ENCODE results near the gene KRT20. TPM values are rescaled to one million over a fixed set of nuclear protein-coding genes. Genes with fewer than 3 reads are reported as not detected.
"Not testable (repeated sequence)": the region's sequence is repeated elsewhere in the genome, so short reads cannot be mapped to it uniquely, and the experiment has no call there.

KRT20 gene
- total and polyA plus RNA-seq, 2 experiments from 2014 or later, result not detected

DNA sequence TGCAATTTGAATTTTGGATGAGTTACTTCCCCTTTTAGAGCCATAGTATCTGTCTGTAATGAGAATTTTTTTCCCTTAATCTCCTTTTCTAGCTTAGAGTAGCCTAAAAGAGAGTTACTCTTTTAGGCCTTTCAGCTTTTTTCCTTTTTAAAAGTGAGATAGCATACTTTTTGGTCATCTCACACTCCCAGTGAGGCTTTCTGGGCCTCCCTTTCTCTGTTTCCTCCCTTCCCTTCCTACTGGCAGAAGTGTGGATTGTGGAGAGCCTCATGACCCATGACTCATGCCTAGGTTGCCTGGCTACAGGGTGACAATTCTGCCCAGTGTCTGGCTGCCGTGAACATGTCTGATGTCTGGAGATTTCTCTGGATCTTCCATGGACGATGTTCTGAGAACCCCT lies 37.2 kb upstream of the KRT20 start:
- in situ Hi-C loops (cut with MboI), result no loop called here
- Histone ChIP-seq H2AFZ (peak overlapping the region; percentile 75), H3K36me3 (ENCODE audit: low read depth) (no peaks in the 10 kb centered on the region), H3K27me3 (replicated peaks; ENCODE audit: insufficient read depth) (no peaks in the 10 kb centered on the region), H3K27ac (peak overlapping the region; percentile 84), H4K20me1 (ENCODE audit: insufficient read depth) (no peaks in the 10 kb centered on the region), H3K4me1 (ENCODE audit: insufficient read depth) (peaks cover 20% of the 10 kb centered on the region), H3K9me3 (ENCODE audit: low read depth) (no peaks in the 10 kb centered on the region), H3K9me2 (ENCODE audit: insufficient read depth) (no peaks in the 10 kb centered on the region; the same call in 1 of the 2 replicates), H3F3A (ENCODE audit: insufficient read depth) (0 out of 2 replicates have a peak, but pooled peaks cover 5% of the 10 kb centered on the region), H3K4me3 (no peak overlapping the region), H3K9ac (peak overlapping the region; percentile 65), H3K4me2 (ENCODE audit: unreplicated experiment) (peak overlapping the region; percentile 21), H3K79me2 (ENCODE audit: insufficient read depth) (no peaks in the 10 kb centered on the region)
- TF ChIP-seq EZH2 (IDR thresholded peaks at IDR 0.05; ENCODE audit: insufficient read depth, poor library complexity, severe bottlenecking), result no peak
- TF ChIP-seq EZH2phosphoT487 (IDR thresholded peaks at IDR 0.05; ENCODE audit: insufficient read depth, low read depth), result no peak
- DNase-seq, result peak; percentile 92
- 5 to 6% methylated on average over 2 of the region's 2 CpGs for WGBS, 2 experiments (ENCODE audit: low coverage in 1 of 2, low lambda C conversion rate in 2 of 2, missing lambda C conversion rate in 2 of 2)

GRCh38 chr17:40921026-40921425 lies 36.0 kb upstream of the KRT20 start:
- peak overlapping the region; percentile 34; the same call in 1 of the 2 replicates for H2AFZ ChIP-seq
- DNase-seq, result peak; percentile 29
- H3K9me3 ChIP-seq (ENCODE audit: low read depth), result no peaks in the 10 kb centered on the region
- 21 to 27% methylated on average over 2 of the region's 2 CpGs for WGBS, 2 experiments (ENCODE audit: low coverage in 1 of 2, low lambda C conversion rate in 2 of 2, missing lambda C conversion rate in 2 of 2)
- H3K36me3 ChIP-seq (ENCODE audit: low read depth), result no peaks in the 10 kb centered on the region
- H3K4me1 ChIP-seq (ENCODE audit: insufficient read depth), result peaks cover 23% of the 10 kb centered on the region
- H3K9me2 ChIP-seq (ENCODE audit: insufficient read depth), result no peaks in the 10 kb centered on the region; the same call in 1 of the 2 replicates
- no peak overlapping the region for H3K9ac ChIP-seq
- H4K20me1 ChIP-seq (ENCODE audit: insufficient read depth), result no peaks in the 10 kb centered on the region
- H3K27ac ChIP-seq, result no peak overlapping the region
- H3K4me3 ChIP-seq, result no peak overlapping the region
- in situ Hi-C loops (cut with MboI), result no loop called here
- no peak overlapping the region for H3K4me2 ChIP-seq (ENCODE audit: unreplicated experiment)
- H3K27me3 ChIP-seq (replicated peaks; ENCODE audit: insufficient read depth), result no peaks in the 10 kb centered on the region
- no peaks in the 10 kb centered on the region for H3K79me2 ChIP-seq (ENCODE audit: insufficient read depth)
- peaks cover 11% of the 10 kb centered on the region for H3F3A ChIP-seq (ENCODE audit: insufficient read depth)
- no peak for TF ChIP-seq EZH2 (IDR thresholded peaks at IDR 0.05; ENCODE audit: insufficient read depth, poor library complexity, severe bottlenecking)
- no peak for TF ChIP-seq EZH2phosphoT487 (IDR thresholded peaks at IDR 0.05; ENCODE audit: insufficient read depth, low read depth)

- in situ Hi-C loops (cut with MboI); H3K4me3 ChIP-seq; H3K27ac ChIP-seq; H3K9me2 ChIP-seq (ENCODE audit: insufficient read depth); H3K79me2 ChIP-seq (ENCODE audit: insufficient read depth); H2AFZ ChIP-seq; H3K36me3 ChIP-seq (ENCODE audit: low read depth); H3K9me3 ChIP-seq (ENCODE audit: low read depth); DNase-seq; H3K9ac ChIP-seq; H4K20me1 ChIP-seq (ENCODE audit: insufficient read depth); H3K27me3 ChIP-seq (replicated peaks; ENCODE audit: insufficient read depth); H3K4me2 ChIP-seq (ENCODE audit: unreplicated experiment): not testable (repeated sequence)
- Histone ChIP-seq H3F3A (ENCODE audit: insufficient read depth) (peaks cover 32% of the 10 kb centered on the region), H3K4me1 (ENCODE audit: insufficient read depth) (peaks cover 31% of the 10 kb centered on the region)
- WGBS, 2 experiments (ENCODE audit: low coverage in 1 of 2, low lambda C conversion rate in 2 of 2, missing lambda C conversion rate in 2 of 2), result 97 to 98% methylated on average over 2 of the region's 2 CpGs
These were observed 32.1 kb upstream of the KRT20 start for GRCh38 chr17:40917116-40917515.

GRCh38 chr17:40916366-40916765 lies 31.3 kb upstream of the KRT20 start:
- H4K20me1 ChIP-seq (ENCODE audit: insufficient read depth), result no peaks in the 10 kb centered on the region
- peak overlapping the region; percentile 78; the same call in 1 of the 2 replicates for H3K9ac ChIP-seq
- TF ChIP-seq EZH2phosphoT487 (IDR thresholded peaks at IDR 0.05; ENCODE audit: insufficient read depth, low read depth), result no peak
- no peak for TF ChIP-seq EZH2 (IDR thresholded peaks at IDR 0.05; ENCODE audit: insufficient read depth, poor library complexity, severe bottlenecking)
- H3K27ac ChIP-seq, result peak overlapping the region; percentile 99
- no peak for DNase-seq
- peaks cover 27% of the 10 kb centered on the region for H3K4me1 ChIP-seq (ENCODE audit: insufficient read depth)
- WGBS, 2 experiments (ENCODE audit: low coverage in 1 of 2, low lambda C conversion rate in 2 of 2, missing lambda C conversion rate in 2 of 2), result 0% methylated on average over 1 of the region's 1 CpG
- H2AFZ ChIP-seq, result no peak overlapping the region
- H3K79me2 ChIP-seq (ENCODE audit: insufficient read depth), result no peaks in the 10 kb centered on the region
- no peak overlapping the region for H3K4me2 ChIP-seq (ENCODE audit: unreplicated experiment)
- H3K27me3 ChIP-seq (replicated peaks; ENCODE audit: insufficient read depth), result no peaks in the 10 kb centered on the region
- no peaks in the 10 kb centered on the region for H3K9me3 ChIP-seq (ENCODE audit: low read depth)
- H3K36me3 ChIP-seq (ENCODE audit: low read depth), result no peaks in the 10 kb centered on the region
- H3F3A ChIP-seq (ENCODE audit: insufficient read depth), result peaks cover 40% of the 10 kb centered on the region
- no peaks in the 10 kb centered on the region for H3K9me2 ChIP-seq (ENCODE audit: insufficient read depth)
- H3K4me3 ChIP-seq, result no peak overlapping the region
- in situ Hi-C loops (cut with MboI), result no loop called here

All from GM23248 (cell line).